Parathyroid adenoma (tissue), 2 donors: Measurements from ENCODE around the gene EYA2.

Source experiments
- H2AFZ ChIP-seq: fragments of 300-600 bp; sonication (generic); one replicate; pipeline ENCODE4 v1.7.0; 2017; ENCODE audit warnings: antibody characterized with exemption, mild to moderate bottlenecking
- H3K27ac ChIP-seq: fragments of 300-600 bp; sonication (generic); one replicate; pipeline ENCODE4 v1.7.0; 2017
- H3K27me3 ChIP-seq: fragments of 300-600 bp; sonication (generic); one replicate; pipeline ENCODE4 v1.7.0; 2017; ENCODE audit warnings: low read length; ENCODE audit not compliant: control insufficient read depth, insufficient read depth
- H3K36me3 ChIP-seq: fragments of 300-600 bp; sonication (generic); one replicate; pipeline ENCODE4 v1.7.0; 2017; ENCODE audit warnings: low read length; ENCODE audit not compliant: control insufficient read depth, insufficient read depth
- H3K4me1 ChIP-seq: fragments of 300-600 bp; sonication (generic); one replicate; pipeline ENCODE4 v1.7.0; 2017; ENCODE audit warnings: control low read depth
- H3K4me2 ChIP-seq: fragments of 300-600 bp; sonication (generic); one replicate; pipeline ENCODE4 v1.7.0; 2017; ENCODE audit warnings: low read length
- H3K4me3 ChIP-seq: fragments of 300-600 bp; sonication (generic); one replicate; pipeline ENCODE4 v1.7.0; 2017; ENCODE audit warnings: low read depth, low read length
- H3K79me2 ChIP-seq: fragments of 300-600 bp; sonication (generic); one replicate; pipeline ENCODE4 v1.7.0; 2017; ENCODE audit warnings: control low read depth
- H3K9ac ChIP-seq: fragments of 300-600 bp; sonication (generic); one replicate; pipeline ENCODE4 v1.7.0; 2017; ENCODE audit warnings: mild to moderate bottlenecking
- H3K9me3 ChIP-seq: fragments of 300-600 bp; sonication (generic); one replicate; pipeline ENCODE4 v1.7.0; 2017; ENCODE audit warnings: low read length; ENCODE audit not compliant: control insufficient read depth
- CTCF ChIP-seq: fragments of 300-600 bp; sonication (generic); IDR thresholded peaks from one replicate; pipeline ENCODE4 v1.7.0; 2017; ENCODE audit warnings: antibody characterized with exemption, mild to moderate bottlenecking
- donor health status: primary hyperparathyroidism.

EYA2 gene

GRCh38 chr20:47042464-47042863, 147.8 kb downstream of the EYA2 start:
- H3K9ac ChIP-seq = no peak overlapping the region
- no peaks in the 10 kb centered on the region for H3K9me3 ChIP-seq
- no peak overlapping the region for H3K27ac ChIP-seq
- no peak for TF ChIP-seq CTCF
- no peaks in the 10 kb centered on the region for H3K27me3 ChIP-seq
- H3K4me3 ChIP-seq = no peak overlapping the region
- peaks cover 9% of the 10 kb centered on the region for H3K79me2 ChIP-seq
- H2AFZ ChIP-seq = no peak overlapping the region
- H3K4me2 ChIP-seq = no peak overlapping the region
- no peaks in the 10 kb centered on the region for H3K4me1 ChIP-seq
- H3K36me3 ChIP-seq = no peaks in the 10 kb centered on the region

GRCh38 chr20:47043086-47043485, 148.4 kb downstream of the EYA2 start:
- Histone ChIP-seq H3K4me2 (no peak overlapping the region), H3K36me3 (no peaks in the 10 kb centered on the region), H2AFZ (no peak overlapping the region), H3K9ac (no peak overlapping the region), H3K27ac (no peak overlapping the region), H3K27me3 (no peaks in the 10 kb centered on the region), H3K9me3 (no peaks in the 10 kb centered on the region), H3K4me1 (no peaks in the 10 kb centered on the region), H3K4me3 (no peak overlapping the region), H3K79me2 (peaks cover 9% of the 10 kb centered on the region)
- TF ChIP-seq CTCF = no peak

DNA sequence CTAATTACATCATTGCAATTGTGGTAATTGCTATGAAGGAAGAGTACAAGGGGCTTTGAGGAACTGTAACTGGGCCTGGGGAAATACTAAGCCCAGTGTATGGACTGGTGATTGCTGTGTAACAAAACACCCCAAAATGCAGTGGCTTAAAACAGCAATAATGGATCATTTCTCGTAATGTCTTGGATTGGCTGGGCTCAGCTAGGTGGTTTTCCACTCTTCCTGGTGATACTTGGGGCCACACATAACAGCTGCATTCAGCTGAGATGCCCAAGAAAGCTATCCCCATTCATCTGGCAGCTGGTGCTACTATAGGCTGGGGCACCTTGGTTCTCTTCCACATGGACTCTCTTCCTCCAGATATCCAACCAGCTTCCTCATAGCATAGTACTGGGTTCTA, 150.3 kb downstream of the EYA2 start:
- no peaks in the 10 kb centered on the region for H3K4me1 ChIP-seq
- H3K9ac ChIP-seq = no peak overlapping the region
- H2AFZ ChIP-seq = no peak overlapping the region
- no peaks in the 10 kb centered on the region for H3K36me3 ChIP-seq
- H3K9me3 ChIP-seq = no peaks in the 10 kb centered on the region
- no peak overlapping the region for H3K27ac ChIP-seq
- H3K4me3 ChIP-seq = no peak overlapping the region
- H3K27me3 ChIP-seq = no peaks in the 10 kb centered on the region
- no peak overlapping the region for H3K4me2 ChIP-seq
- TF ChIP-seq CTCF = no peak
- peaks cover 9% of the 10 kb centered on the region for H3K79me2 ChIP-seq

DNA sequence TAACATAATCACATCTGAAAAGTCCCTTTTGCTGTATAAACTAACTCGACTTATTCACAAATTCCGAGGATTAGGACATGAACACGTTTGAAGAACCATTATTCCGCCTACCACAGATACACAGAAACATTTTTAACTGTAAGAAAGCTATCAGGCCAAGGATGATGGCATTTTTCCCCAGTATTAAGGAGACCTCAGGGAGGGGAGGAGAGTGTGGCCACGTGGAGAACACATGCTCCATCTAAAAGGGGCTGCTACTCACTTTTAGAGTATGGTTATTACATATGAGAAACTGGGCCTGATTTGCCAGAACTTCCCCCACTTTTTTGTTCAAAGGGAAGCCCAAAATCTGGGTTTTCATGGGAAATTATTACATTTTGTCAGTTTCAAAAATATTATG, 153.4 kb downstream of the EYA2 start:
- Histone ChIP-seq H3K9me3 (no peaks in the 10 kb centered on the region), H3K27me3 (no peaks in the 10 kb centered on the region), H3K4me1 (no peaks in the 10 kb centered on the region), H3K36me3 (no peaks in the 10 kb centered on the region), H3K79me2 (peaks cover 4% of the 10 kb centered on the region), H3K4me2 (no peak overlapping the region), H3K27ac (no peak overlapping the region), H2AFZ (no peak overlapping the region), H3K4me3 (no peak overlapping the region), H3K9ac (no peak overlapping the region)
- TF ChIP-seq CTCF = no peak

DNA sequence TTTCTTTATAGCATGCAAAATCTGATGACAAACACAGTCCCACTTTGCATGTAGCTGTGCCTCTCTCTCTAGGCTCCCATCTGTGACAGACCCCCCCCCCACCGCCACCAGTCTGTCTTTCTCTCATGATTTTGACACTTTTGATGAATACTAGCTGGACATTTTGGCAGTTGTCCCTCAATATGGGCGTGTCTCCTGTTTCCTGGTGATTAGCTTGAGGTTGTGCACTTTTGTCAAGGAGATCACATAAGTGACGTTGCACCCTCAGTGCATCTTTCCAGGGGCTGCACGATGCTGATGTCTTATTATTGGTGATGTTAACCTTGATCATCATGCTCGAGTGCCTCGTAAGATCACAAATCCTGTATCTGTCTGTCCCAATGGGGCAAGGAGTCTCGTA, 155.1 kb downstream of the EYA2 start:
- Histone ChIP-seq H3K9ac (no peak overlapping the region), H3K27me3 (no peaks in the 10 kb centered on the region), H3K4me3 (no peak overlapping the region), H3K4me2 (no peak overlapping the region), H3K9me3 (no peaks in the 10 kb centered on the region), H3K36me3 (no peaks in the 10 kb centered on the region), H3K79me2 (peaks cover 3% of the 10 kb centered on the region), H3K4me1 (no peaks in the 10 kb centered on the region), H2AFZ (no peak overlapping the region), H3K27ac (no peak overlapping the region)
- TF ChIP-seq CTCF = no peak
